Neural cell (in vitro differentiated cells): ENCODE measurements around the gene FBXO8. TPM values are rescaled to one million over a fixed set of nuclear protein-coding genes. Genes with fewer than 3 reads are reported as not detected.

Experiments used
- H2AFZ ChIP-seq: fragments of 200-600, 300-800 bp; sonication (generic), shearing (Covaris generic); 2 replicates; pipeline ENCODE4 v1.6.0; 2014; ENCODE audit warnings: low read depth, mild to moderate bottlenecking, antibody characterized with exemption, low read length, moderate library complexity
- H3F3A ChIP-seq: fragments of 200-600 bp; shearing (Covaris generic); 2 replicates; pipeline ENCODE4 v1.6.1; 2016; ENCODE audit warnings: mild to moderate bottlenecking, moderate library complexity, mixed read lengths, antibody characterized with exemption, low read length; ENCODE audit not compliant: insufficient read depth, poor library complexity, severe bottlenecking
- H3K27ac ChIP-seq: fragments of 200-600, 300-800 bp; sonication (generic), shearing (Covaris generic); 2 replicates; pipeline ENCODE4 v1.5.1; 2014; ENCODE audit warnings: mild to moderate bottlenecking, low read length, moderate library complexity
- H3K27me3 ChIP-seq: fragments of 300-800, 200-600 bp; sonication (generic), shearing (Covaris generic); 2 replicates; pipeline ENCODE4 v1.6.0; 2014; ENCODE audit warnings: mild to moderate bottlenecking, low read depth, low read length, moderate library complexity; ENCODE audit not compliant: insufficient read depth
- H3K36me3 ChIP-seq: fragments of 300-800, 200-600 bp; sonication (generic), shearing (Covaris generic); 2 replicates; pipeline ENCODE4 v1.5.1; 2014; ENCODE audit warnings: mild to moderate bottlenecking, antibody characterized with exemption, low read length, moderate library complexity; ENCODE audit not compliant: insufficient read depth
- H3K4me2 ChIP-seq: fragments of 300-800, 200-600 bp; sonication (generic), shearing (Covaris generic); 2 replicates; pipeline ENCODE4 v1.6.0; 2014; ENCODE audit warnings: mild to moderate bottlenecking, low read length
- H3K4me3 ChIP-seq: fragments of 300-800, 200-600 bp; sonication (generic), shearing (Covaris generic); 2 replicates; pipeline ENCODE4 v1.5.1; 2014; ENCODE audit warnings: mild to moderate bottlenecking, low read length, moderate library complexity
- H3K79me2 ChIP-seq: fragments of 200-600 bp; shearing (Covaris generic); replicated peaks from 2 replicates; pipeline ENCODE4 v1.6.0; 2014; ENCODE audit warnings: mild to moderate bottlenecking, low read length, moderate library complexity; ENCODE audit not compliant: insufficient read depth
- H3K9ac ChIP-seq: fragments of 300-800, 200-600 bp; sonication (generic), shearing (Covaris generic); 2 replicates; pipeline ENCODE4 v1.6.1; 2016; ENCODE audit warnings: mild to moderate bottlenecking, low read length, mixed read lengths
- H3K9me2 ChIP-seq: fragments of 200-600 bp; shearing (Covaris generic); 2 replicates; pipeline ENCODE4 v1.6.1; 2016; ENCODE audit warnings: mild to moderate bottlenecking, low read length, mixed read lengths; ENCODE audit not compliant: insufficient read depth
- H3K9me3 ChIP-seq: fragments of 200-600, 300-800 bp; sonication (generic), shearing (Covaris generic); 2 replicates; pipeline ENCODE4 v1.6.1; 2016; ENCODE audit warnings: mild to moderate bottlenecking, mixed run types, low read length, moderate library complexity, mixed read lengths
- H4K20me1 ChIP-seq: fragments of 200-600 bp; shearing (Covaris generic); 2 replicates; pipeline ENCODE4 v1.6.1; 2016; ENCODE audit warnings: mild to moderate bottlenecking, mixed run types; ENCODE audit not compliant: insufficient read depth
- CTCF ChIP-seq: fragments of 450-650 bp; IDR thresholded peaks from 2 replicates; pipeline ENCODE4 v1.5.1; 2014; ENCODE audit warnings: antibody characterized with exemption, mild to moderate bottlenecking, moderate library complexity; ENCODE audit not compliant: poor library complexity, severe bottlenecking
- EP300 ChIP-seq: fragments of 450-650 bp; conservative IDR thresholded peaks from 2 replicates; pipeline ENCODE4 v1.6.1; 2014; ENCODE audit warnings: antibody characterized with exemption, mild to moderate bottlenecking, moderate library complexity; ENCODE audit not compliant: poor library complexity, severe bottlenecking
- EZH2 ChIP-seq: fragments of 200-600, 300-800 bp; shearing (Covaris generic), sonication (generic); IDR thresholded peaks from 2 replicates; pipeline ENCODE4 v1.6.1; 2014; ENCODE audit warnings: antibody characterized with exemption, low read length, borderline replicate concordance, mild to moderate bottlenecking; ENCODE audit not compliant: insufficient read depth, poor library complexity, severe bottlenecking
- MXI1 ChIP-seq: fragments of 450-650 bp; conservative IDR thresholded peaks from 2 replicates; pipeline ENCODE4 v1.6.1; 2014; ENCODE audit warnings: antibody characterized with exemption, mild to moderate bottlenecking; ENCODE audit not compliant: poor library complexity, severe bottlenecking
- POLR2AphosphoS5 ChIP-seq: IDR thresholded peaks from 2 replicates; pipeline ENCODE4 v1.6.1; 2012
- RAD21 ChIP-seq: fragments of 450-650 bp; conservative IDR thresholded peaks from 2 replicates; pipeline ENCODE4 v1.6.1; 2014; ENCODE audit warnings: antibody characterized with exemption, mild to moderate bottlenecking, moderate library complexity
- SMC3 ChIP-seq: fragments of 450-650 bp; conservative IDR thresholded peaks from 2 replicates; pipeline ENCODE4 v1.6.1; 2014; ENCODE audit warnings: antibody characterized with exemption, mild to moderate bottlenecking, moderate library complexity; ENCODE audit not compliant: poor library complexity
- TAF1 ChIP-seq: IDR thresholded peaks from 2 replicates; pipeline ENCODE4 v1.6.1; 2012; ENCODE audit warnings: low read depth
- polyA plus RNA-seq: library from polyadenylated mRNA; depleted of rRNA; stranded (reverse); fragments of >200 nt; gene quantifications from 2 replicates; pipeline ENCODE4 v1.2.3, GENCODE V29; 2014
- TF ChIP-seq, protein P1 (sequence below): IDR thresholded peaks from 2 replicates; pipeline ENCODE4 v1.6.1; 2012; ENCODE audit warnings: borderline replicate concordance

The FBXO8 gene
- polyA plus RNA-seq, 1 donor from 2014 or later: 29.3 TPM

- no peak overlapping the region for H3K27ac ChIP-seq
- H3K27me3 ChIP-seq: no peaks in the 10 kb centered on the region
- H3K9me2 ChIP-seq: no peaks in the 10 kb centered on the region
- no peaks in the 10 kb centered on the region for H3K79me2 ChIP-seq
- no peak overlapping the region for H2AFZ ChIP-seq
- no peak for TF ChIP-seq EZH2
- TF ChIP-seq TAF1: no peak
- no peak for TF ChIP-seq RAD21
- no peak for TF ChIP-seq CTCF
- no peak for TF ChIP-seq MXI1
- no peak for TF ChIP-seq SMC3
- TF ChIP-seq POLR2AphosphoS5: no peak
- no peaks in the 10 kb centered on the region for H3K36me3 ChIP-seq
- H4K20me1 ChIP-seq: no peaks in the 10 kb centered on the region
- no peak overlapping the region for H3K9ac ChIP-seq
- no peaks in the 10 kb centered on the region for H3F3A ChIP-seq
- no peak overlapping the region for H3K4me3 ChIP-seq
- no peaks in the 10 kb centered on the region for H3K9me3 ChIP-seq
- H3K4me2 ChIP-seq: no peak overlapping the region
Observed at GRCh38 chr4:174320494-174321199, 37.2 kb upstream of the FBXO8 start.

GRCh38 chr4:174318829-174319764 is 35.6 kb upstream of the FBXO8 start:
- Histone ChIP-seq H3K4me3 (no peak overlapping the region), H3K9me3 (no peaks in the 10 kb centered on the region), H3K9ac (no peak overlapping the region), H4K20me1 (no peaks in the 10 kb centered on the region), H3K79me2 (no peaks in the 10 kb centered on the region), H3K27ac (no peak overlapping the region), H3K27me3 (no peaks in the 10 kb centered on the region), H3K36me3 (no peaks in the 10 kb centered on the region), H3K9me2 (no peaks in the 10 kb centered on the region), H3K4me2 (no peak overlapping the region), H2AFZ (no peak overlapping the region), H3F3A (no peaks in the 10 kb centered on the region)
- TF ChIP-seq, protein P1, sequence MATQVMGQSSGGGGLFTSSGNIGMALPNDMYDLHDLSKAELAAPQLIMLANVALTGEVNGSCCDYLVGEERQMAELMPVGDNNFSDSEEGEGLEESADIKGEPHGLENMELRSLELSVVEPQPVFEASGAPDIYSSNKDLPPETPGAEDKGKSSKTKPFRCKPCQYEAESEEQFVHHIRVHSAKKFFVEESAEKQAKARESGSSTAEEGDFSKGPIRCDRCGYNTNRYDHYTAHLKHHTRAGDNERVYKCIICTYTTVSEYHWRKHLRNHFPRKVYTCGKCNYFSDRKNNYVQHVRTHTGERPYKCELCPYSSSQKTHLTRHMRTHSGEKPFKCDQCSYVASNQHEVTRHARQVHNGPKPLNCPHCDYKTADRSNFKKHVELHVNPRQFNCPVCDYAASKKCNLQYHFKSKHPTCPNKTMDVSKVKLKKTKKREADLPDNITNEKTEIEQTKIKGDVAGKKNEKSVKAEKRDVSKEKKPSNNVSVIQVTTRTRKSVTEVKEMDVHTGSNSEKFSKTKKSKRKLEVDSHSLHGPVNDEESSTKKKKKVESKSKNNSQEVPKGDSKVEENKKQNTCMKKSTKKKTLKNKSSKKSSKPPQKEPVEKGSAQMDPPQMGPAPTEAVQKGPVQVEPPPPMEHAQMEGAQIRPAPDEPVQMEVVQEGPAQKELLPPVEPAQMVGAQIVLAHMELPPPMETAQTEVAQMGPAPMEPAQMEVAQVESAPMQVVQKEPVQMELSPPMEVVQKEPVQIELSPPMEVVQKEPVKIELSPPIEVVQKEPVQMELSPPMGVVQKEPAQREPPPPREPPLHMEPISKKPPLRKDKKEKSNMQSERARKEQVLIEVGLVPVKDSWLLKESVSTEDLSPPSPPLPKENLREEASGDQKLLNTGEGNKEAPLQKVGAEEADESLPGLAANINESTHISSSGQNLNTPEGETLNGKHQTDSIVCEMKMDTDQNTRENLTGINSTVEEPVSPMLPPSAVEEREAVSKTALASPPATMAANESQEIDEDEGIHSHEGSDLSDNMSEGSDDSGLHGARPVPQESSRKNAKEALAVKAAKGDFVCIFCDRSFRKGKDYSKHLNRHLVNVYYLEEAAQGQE: no peak
- peak; percentile 72 for TF ChIP-seq SMC3
- no peak for TF ChIP-seq EP300
- TF ChIP-seq RAD21: peak; percentile 78
- TF ChIP-seq CTCF: peak; percentile 73
